Nephron progenitor cell (in vitro differentiated cells): Measurements from ENCODE around the gene EIF2B1.

Source experiments
- DNase-seq: peaks from one replicate; pipeline ENCODE4 v3.0.0; 2021
- H3K27ac Mint-ChIP-seq: 2 replicates; pipeline ENCODE4 v1.8.0; 2021; ENCODE audit warnings: mild to moderate bottlenecking, moderate library complexity, mixed read lengths
- H3K27me3 Mint-ChIP-seq: 2 replicates; pipeline ENCODE4 v1.8.0; 2021; ENCODE audit warnings: mild to moderate bottlenecking, low read depth, mixed read lengths; ENCODE audit not compliant: poor library complexity
- H3K36me3 Mint-ChIP-seq: 2 replicates; pipeline ENCODE4 v1.8.0; 2021; ENCODE audit warnings: low read depth, mixed read lengths
- H3K4me1 Mint-ChIP-seq: 2 replicates; pipeline ENCODE4 v1.8.0; 2021; ENCODE audit warnings: mixed read lengths
- H3K4me3 Mint-ChIP-seq: 2 replicates; pipeline ENCODE4 v1.8.0; 2021; ENCODE audit warnings: mild to moderate bottlenecking, moderate library complexity, mixed read lengths
- H3K9me3 Mint-ChIP-seq: 2 replicates; pipeline ENCODE4 v1.8.0; 2021; ENCODE audit warnings: mild to moderate bottlenecking, moderate library complexity, mixed read lengths
- TF ChIP-seq, protein P1 (sequence below): fragments of 200-600 bp; sonication (generic); IDR thresholded peaks from 2 replicates; pipeline ENCODE4 v1.5.0; 2021; ENCODE audit warnings: antibody characterized with exemption

EIF2B1 gene

DNA sequence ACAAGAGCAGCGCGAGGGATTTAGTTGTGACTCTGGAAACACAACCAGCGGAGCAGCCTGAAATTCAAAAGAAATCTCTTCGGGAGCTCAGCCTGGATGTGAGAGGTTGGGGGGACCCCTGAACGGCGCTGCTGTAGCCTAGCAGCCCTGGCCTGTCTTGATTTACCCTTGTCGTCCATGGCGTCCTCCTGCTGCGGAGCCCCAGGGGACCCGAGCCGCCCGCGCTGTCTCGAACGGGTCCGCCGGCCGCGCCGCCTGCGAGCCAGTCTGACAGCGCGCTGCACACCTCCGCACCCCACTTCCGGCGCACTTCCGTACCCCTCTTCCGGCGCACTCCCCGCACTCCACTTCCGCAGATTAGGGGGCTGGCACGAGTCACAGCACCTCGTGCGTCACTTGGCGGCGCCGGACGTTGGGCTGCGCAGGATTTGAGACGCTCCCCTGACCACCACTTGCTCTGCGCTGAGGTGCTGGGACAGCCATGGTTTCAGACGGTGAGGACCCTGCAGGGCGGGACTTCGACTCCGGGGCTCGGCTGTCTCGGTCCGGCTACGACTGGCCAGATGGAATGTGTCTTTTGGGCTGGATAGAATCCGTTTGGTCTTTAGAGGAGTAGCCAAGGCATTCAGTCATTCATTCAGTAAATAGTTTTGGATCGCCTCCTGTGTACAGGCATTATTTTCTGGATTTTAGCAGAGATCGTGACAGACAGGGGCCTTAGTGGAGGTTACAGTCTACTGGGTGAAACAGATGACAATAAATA lies at the start of gene EIF2B1, which contains the start of gene GTF2H3:
Gene EIF2B1 (minus strand): TSS at position 308 of the 763 bp plus-strand sequence. CDS start 129 bp downstream, at position 179.
Gene GTF2H3 (plus strand): TSS at position 451 of the 763 bp plus-strand sequence. CDS start 31 bp downstream, at position 482.
- Mint-ChIP-seq H3K4me1 (peaks cover 25% of the 10 kb centered on the region), H3K27me3 (peaks cover 3% of the 10 kb centered on the region), H3K4me3 (peak within 1 kb of the TSS; percentile 99)

DNA sequence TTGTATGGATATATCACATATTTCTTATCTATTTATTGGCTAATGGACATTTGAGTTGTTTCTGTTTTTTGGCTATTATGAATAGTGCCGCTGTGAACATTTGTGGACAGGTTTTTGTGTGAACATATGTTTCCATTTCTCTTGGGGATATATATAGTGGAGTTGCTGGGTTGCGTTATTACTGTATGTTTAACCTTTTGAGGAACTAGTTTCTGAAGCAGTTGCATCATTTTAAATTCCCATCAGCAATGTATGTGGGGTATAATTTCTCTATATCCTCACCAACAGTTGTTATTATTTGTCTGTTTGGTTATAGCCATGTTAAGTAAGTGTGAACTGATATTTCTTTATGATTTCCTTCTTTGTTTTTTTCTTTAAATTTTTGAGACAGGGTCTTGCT lies 48.1 kb upstream of the EIF2B1 start:
- H3K4me3 Mint-ChIP-seq: no peak overlapping the region
- no peaks in the 10 kb centered on the region for H3K9me3 Mint-ChIP-seq
- peaks cover under 1% of the 10 kb centered on the region for H3K4me1 Mint-ChIP-seq
- H3K27ac Mint-ChIP-seq: no peak overlapping the region
- no peaks in the 10 kb centered on the region for H3K27me3 Mint-ChIP-seq
- TF ChIP-seq, protein P1, sequence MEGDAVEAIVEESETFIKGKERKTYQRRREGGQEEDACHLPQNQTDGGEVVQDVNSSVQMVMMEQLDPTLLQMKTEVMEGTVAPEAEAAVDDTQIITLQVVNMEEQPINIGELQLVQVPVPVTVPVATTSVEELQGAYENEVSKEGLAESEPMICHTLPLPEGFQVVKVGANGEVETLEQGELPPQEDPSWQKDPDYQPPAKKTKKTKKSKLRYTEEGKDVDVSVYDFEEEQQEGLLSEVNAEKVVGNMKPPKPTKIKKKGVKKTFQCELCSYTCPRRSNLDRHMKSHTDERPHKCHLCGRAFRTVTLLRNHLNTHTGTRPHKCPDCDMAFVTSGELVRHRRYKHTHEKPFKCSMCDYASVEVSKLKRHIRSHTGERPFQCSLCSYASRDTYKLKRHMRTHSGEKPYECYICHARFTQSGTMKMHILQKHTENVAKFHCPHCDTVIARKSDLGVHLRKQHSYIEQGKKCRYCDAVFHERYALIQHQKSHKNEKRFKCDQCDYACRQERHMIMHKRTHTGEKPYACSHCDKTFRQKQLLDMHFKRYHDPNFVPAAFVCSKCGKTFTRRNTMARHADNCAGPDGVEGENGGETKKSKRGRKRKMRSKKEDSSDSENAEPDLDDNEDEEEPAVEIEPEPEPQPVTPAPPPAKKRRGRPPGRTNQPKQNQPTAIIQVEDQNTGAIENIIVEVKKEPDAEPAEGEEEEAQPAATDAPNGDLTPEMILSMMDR: no peak
- peaks cover 62% of the 10 kb centered on the region for H3K36me3 Mint-ChIP-seq
- no peak for DNase-seq

More for the DNA sequence above, at the start of gene EIF2B1, which contains the start of gene GTF2H3:
- H3K27ac Mint-ChIP-seq: peak within 1 kb of the TSS; percentile 99
- no peaks in the 10 kb centered on the region for H3K9me3 Mint-ChIP-seq
- TF ChIP-seq, protein P1: no peak
- peaks cover 23% of the 10 kb centered on the region for H3K36me3 Mint-ChIP-seq
- DNase-seq: peak; percentile 94

DNA sequence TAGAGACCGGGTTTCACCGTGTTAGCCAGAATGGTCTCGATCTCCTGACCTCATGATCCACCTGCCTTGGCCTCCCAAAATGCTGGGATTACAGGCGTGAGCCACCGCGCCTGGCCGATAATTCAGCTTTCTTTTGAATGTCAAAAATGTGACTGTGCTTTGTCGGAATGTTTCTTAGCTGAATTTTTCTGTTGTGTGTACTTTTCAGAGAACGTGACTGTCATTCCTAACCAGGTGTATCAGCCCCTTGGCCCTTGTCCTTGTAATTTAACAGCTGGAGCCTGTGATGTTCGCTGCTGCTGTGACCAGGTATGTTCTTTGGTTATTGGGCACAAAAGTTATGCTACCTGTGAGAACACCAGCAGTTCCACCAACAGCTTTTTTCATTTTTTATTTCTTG lies 45.5 kb upstream of the EIF2B1 start:
- H3K36me3 Mint-ChIP-seq: peaks cover 71% of the 10 kb centered on the region
- no peak overlapping the region for H3K27ac Mint-ChIP-seq
- no peaks in the 10 kb centered on the region for H3K27me3 Mint-ChIP-seq
- no peak for DNase-seq
- TF ChIP-seq, protein P1: no peak
- H3K4me1 Mint-ChIP-seq: no peaks in the 10 kb centered on the region
- H3K9me3 Mint-ChIP-seq: no peaks in the 10 kb centered on the region
- H3K4me3 Mint-ChIP-seq: no peak overlapping the region

- Mint-ChIP-seq H3K9me3 (no peaks in the 10 kb centered on the region), H3K4me1 (peaks cover 13% of the 10 kb centered on the region), H3K27me3 (no peaks in the 10 kb centered on the region), H3K4me3 (no peak overlapping the region), H3K27ac (no peak overlapping the region), H3K36me3 (peaks cover 76% of the 10 kb centered on the region)
- TF ChIP-seq, protein P1: no peak
- DNase-seq: no peak
Measured at GRCh38 chr12:123676616-123677320, 43.3 kb upstream of the EIF2B1 start.

GRCh38 chr12:123675436-123675835 lies 42.0 kb upstream of the EIF2B1 start:
- TF ChIP-seq, protein P1: no peak
- Mint-ChIP-seq H3K36me3 (peaks cover 63% of the 10 kb centered on the region), H3K4me3 (no peak overlapping the region), H3K27me3 (no peaks in the 10 kb centered on the region), H3K4me1 (peaks cover 17% of the 10 kb centered on the region), H3K27ac (no peak overlapping the region), H3K9me3 (no peaks in the 10 kb centered on the region)
- DNase-seq: no peak
